Measurements from ENCODE around the gene MPPE1. TPM values are rescaled to one million over a fixed set of nuclear protein-coding genes. Genes with fewer than 3 reads are reported as not detected.

The MPPE1 gene
- total RNA-seq, 2 experiments from 2014 or later = 51.0 to 54.4 TPM

DNA sequence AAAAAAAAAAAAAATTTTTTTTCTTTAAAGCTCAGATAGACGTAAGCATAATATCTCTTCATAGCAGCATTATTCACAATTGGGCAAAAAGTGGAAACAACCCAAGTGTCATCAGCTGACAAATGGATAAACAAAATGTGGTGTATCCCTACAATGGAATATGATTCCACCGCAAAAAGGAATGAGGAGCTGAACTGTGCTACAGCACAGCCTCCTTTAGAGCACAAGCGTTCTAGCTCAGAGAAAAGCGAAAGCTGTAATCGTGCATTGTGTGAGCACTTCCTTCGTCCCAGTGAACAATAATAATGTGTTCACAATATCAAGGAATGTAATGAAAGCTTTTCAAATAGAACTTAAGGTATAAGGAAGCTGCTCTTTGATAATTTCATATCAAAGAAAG is 68.6 kb downstream of the MPPE1 start:
- Mint-ChIP-seq H3K27me3 (no peaks in the 10 kb centered on the region), H3K4me1 (no peaks in the 10 kb centered on the region), H3K27ac (no peak overlapping the region), H3K9me3 (no peaks in the 10 kb centered on the region), H3K4me3 (no peak overlapping the region), H3K36me3 (ENCODE audit: low read depth) (no peaks in the 10 kb centered on the region)
- no peak for DNase-seq
- POLR2A ChIA-PET = no interaction called here
- CTCF ChIA-PET = interaction anchor here (0.6 to 1.4 kb wide), 2 partner anchors 107 to 159 kb away, joined by 3 to 4 read pairs; no protein-coding TSS in a partner anchor

DNA sequence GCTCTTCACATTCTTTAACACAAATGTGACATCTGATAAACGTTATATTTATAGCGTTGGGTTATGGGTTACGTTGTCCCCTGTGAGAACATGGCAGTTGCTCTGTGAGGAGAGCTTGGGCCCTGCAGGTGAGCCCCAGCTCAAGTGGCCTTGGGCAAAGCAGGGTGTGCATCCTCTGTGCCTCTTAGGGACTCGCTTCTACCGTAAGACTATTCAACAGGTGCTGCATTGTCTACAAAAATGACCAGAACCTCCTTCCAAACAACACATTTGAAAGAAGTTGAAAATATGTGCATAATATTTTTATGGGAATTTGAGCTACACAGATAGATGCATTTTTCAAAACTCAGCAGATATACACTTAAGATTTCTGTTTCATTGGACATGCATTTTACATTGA is 73.3 kb downstream of the MPPE1 start:
- ChIA-PET POLR2A (no interaction called here), CTCF (no interaction called here)
- no peak for DNase-seq
- H3K9me3 Mint-ChIP-seq = no peaks in the 10 kb centered on the region
- H3K4me1 Mint-ChIP-seq = no peaks in the 10 kb centered on the region
- no peak overlapping the region for H3K27ac Mint-ChIP-seq
- H3K27me3 Mint-ChIP-seq = no peaks in the 10 kb centered on the region
- H3K4me3 Mint-ChIP-seq = no peak overlapping the region
- H3K36me3 Mint-ChIP-seq (ENCODE audit: low read depth) = no peaks in the 10 kb centered on the region

Other genes with a start within 250 kb of the MPPE1 start
- gene GNAL, start 219.1 kb downstream of the MPPE1 start, total RNA-seq = under 1 TPM; 0.25 to 0.33 TPM
- gene CHMP1B, start 56.9 kb downstream of the MPPE1 start, total RNA-seq = 10 to 100 TPM; 26.8 to 28.0 TPM
- 10 to 100 TPM; 12.6 to 15.4 TPM for gene IMPA2, start 73.2 kb upstream of the MPPE1 start, total RNA-seq
- gene ANKRD62, start 185.5 kb upstream of the MPPE1 start, total RNA-seq = not detected

Measured in activated CD4-positive, alpha-beta memory T cell treated with anti-CD3 and anti-CD28 coated beads, Interleukin-2, amount 10 ng/mL, durations not matched to agents 7 days and 5 days (primary cell).